Measurements from ENCODE around the gene CD96. TPM values are rescaled to one million over a fixed set of nuclear protein-coding genes. Genes with fewer than 3 reads are reported as not detected.

The CD96 gene
- total and polyA plus RNA-seq, 2 donors (not counting 3 experiments of a cell fraction or from before 2014, with no cell fraction given): not detected

- CTCF ChIA-PET: no interaction called here
- no TSS peak for BruUV-seq (replicated peaks)
- no peaks in the 10 kb centered on the region for H3K9me3 ChIP-seq (replicated peaks; ENCODE audit: control insufficient read depth, insufficient read depth, low read length)
- dilution Hi-C loops (cut with MboI; ENCODE audit: extremely low pct_ligation_motif_present, low sequenced_read_pairs): no loop called here
- no peak for DNase-seq (ENCODE audit: low read depth, low spot score)
- no peaks in the 10 kb centered on the region for H3K4me1 ChIP-seq (ENCODE audit: control insufficient read depth, extremely low read depth, insufficient read depth, low read length)
- H3K27ac ChIP-seq (ENCODE audit: insufficient read depth, low read depth, low read length): no peak overlapping the region
- H4K20me1 ChIP-seq (replicated peaks; ENCODE audit: control insufficient read depth, extremely low read depth, insufficient read depth, low read length): no peaks in the 10 kb centered on the region
- TF ChIP-seq CTCF (IDR thresholded peaks at IDR 0.05; ENCODE audit: extremely low read depth in 1 of 2, insufficient read depth in 1 of 2, low read depth in 1 of 2, low read length in 2 of 2) (no peak), POLR2AphosphoS5 (IDR thresholded peaks at IDR 0.05; ENCODE audit: insufficient read depth, low read depth, low read length) (no peak), MAX (IDR thresholded peaks at IDR 0.05; ENCODE audit: insufficient read depth, insufficient read length) (no peak), JUN (IDR thresholded peaks at IDR 0.05; ENCODE audit: borderline replicate concordance, insufficient read depth, insufficient read length, low read depth) (no peak), POLR2A (IDR thresholded peaks at IDR 0.05; ENCODE audit: low read depth, low read length) (no peak), EZH2 (IDR thresholded peaks at IDR 0.05; ENCODE audit: borderline replicate concordance, low read depth, low read length, severe bottlenecking) (no peak), MYC (IDR thresholded peaks at IDR 0.05; ENCODE audit: low read depth, low read length) (no peak), FOS (IDR thresholded peaks at IDR 0.05; ENCODE audit: borderline replicate concordance, insufficient read depth, low read length) (no peak), GATA2 (IDR thresholded peaks at IDR 0.05; ENCODE audit: insufficient read depth, insufficient read length, low read depth, low read length) (no peak)
- no peak for FAIRE-seq
- no peak overlapping the region for H3K9ac ChIP-seq (replicated peaks; ENCODE audit: extremely low read depth, insufficient read depth, low read length)
- peaks cover 0 to 5% of the 10 kb centered on the region in 2 experiments for H3K27me3 ChIP-seq (ENCODE audit: control insufficient read depth in 2 of 2, insufficient read depth in 2 of 2, low read length in 2 of 2)
- intact Hi-C loops (cut with micrococcal nuclease): no loop called here
- H3K4me2 ChIP-seq (ENCODE audit: insufficient read depth, low read length): no peak overlapping the region
- no peak overlapping the region for H3K4me3 ChIP-seq (replicated peaks in 1 of 3; ENCODE audit: insufficient read depth in 1 of 3, low read depth in 1 of 3, low read length in 3 of 3)
- POLR2A ChIA-PET: no interaction called here
- H2AFZ ChIP-seq (ENCODE audit: low read depth, low read length): no peak overlapping the region
- no peaks in the 10 kb centered on the region for H3K79me2 ChIP-seq (ENCODE audit: control insufficient read depth, insufficient read depth, low read length)
- H3K36me3 ChIP-seq (ENCODE audit: control insufficient read depth in 2 of 2, extremely low read depth in 1 of 2, insufficient read depth in 2 of 2, low read length in 2 of 2): no peaks in the 10 kb centered on the region
- H3K9me1 ChIP-seq (replicated peaks; ENCODE audit: control insufficient read depth, extremely low read depth, insufficient read depth, low read length): no peaks in the 10 kb centered on the region
These were observed 43.2 kb downstream of the CD96 start for GRCh38 chr3:111585217-111585616.

Data from endothelial cell of umbilical vein (primary cell).